Body of pancreas (tissue), 4 donors: ENCODE results near the gene PTMS.

Experiments used
- CTCF ChIP-seq, 7 experiments: fragments of 450-650 bp in 4 of 7; fragments of 200-600 bp in 3 of 7; sonication (generic) in 3 of 7; IDR thresholded peaks; one replicate each; pipeline ENCODE4 v1.5.1; 2016 to 2019; ENCODE audit warnings: antibody characterized with exemption in 7 of 7
- POLR2A ChIP-seq, 3 donors: fragments of 450-650 bp; IDR thresholded peaks; one replicate each; pipeline ENCODE4 v1.6.1; 2016; ENCODE audit warnings: antibody characterized with exemption in 3 of 3, mild to moderate bottlenecking in 2 of 3

- TF ChIP-seq CTCF (IDR thresholded peaks at IDR 0.05) (no peak), POLR2A (IDR thresholded peaks at IDR 0.05) (no peak)
These were observed 33.0 kb downstream of the PTMS start for GRCh38 chr12:6799147-6799546.
